ENCODE data around the gene SUFU. TPM values are rescaled to one million over a fixed set of nuclear protein-coding genes. Genes with fewer than 3 reads are reported as not detected.

The SUFU gene
- total and polyA plus RNA-seq, 2 of the 4 experiments (the other 2 are of a cell fraction): 2.2 to 11.0 TPM

DNA sequence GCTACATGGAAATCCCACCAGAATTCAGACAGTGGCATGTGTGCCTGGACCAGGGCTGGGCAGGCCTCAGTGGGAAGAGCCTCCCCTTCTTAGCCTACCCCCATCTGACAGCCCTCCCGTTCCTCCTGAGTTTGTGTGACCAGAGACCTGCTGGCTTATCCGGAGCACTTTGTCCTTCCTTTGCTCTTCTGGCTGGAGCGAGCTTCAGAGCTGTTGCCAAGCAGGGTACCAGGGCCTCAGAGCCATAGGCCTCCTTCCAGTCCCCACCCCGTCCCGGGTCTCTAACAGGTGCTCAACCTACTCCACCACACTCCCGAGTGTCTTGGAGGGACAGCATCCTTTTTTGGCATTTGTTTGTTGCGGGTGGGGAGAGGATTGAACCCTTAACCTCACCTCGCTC is 114.0 kb downstream of the SUFU start:
- in situ Hi-C loops (cut with MboI; ENCODE audit: low sequenced_read_pairs): no loop called here
- H3K9me3 ChIP-seq (ENCODE audit: control insufficient read depth, insufficient read depth, low read length): no peaks in the 10 kb centered on the region
- no peak overlapping the region for H2BK120ac ChIP-seq (ENCODE audit: low read depth, low read length)
- H3K14ac ChIP-seq (replicated peaks; ENCODE audit: low read depth, low read length): no peak overlapping the region
- ATAC-seq (ENCODE audit: low read depth): no peak
- no peak overlapping the region for H3K4ac ChIP-seq (ENCODE audit: low read depth, low read length)
- H3K36me3 ChIP-seq (ENCODE audit: control insufficient read depth, insufficient read depth, low read length): peaks cover 32% of the 10 kb centered on the region
- H3K18ac ChIP-seq (ENCODE audit: low read depth, low read length): no peak overlapping the region
- ChIA-PET CTCF (no interaction called here), POLR2A (ENCODE audit: unreplicated experiment) (no interaction called here)
- peaks cover 23% of the 10 kb centered on the region for H3K9me1 ChIP-seq (ENCODE audit: insufficient read depth, low read length)
- H4K20me1 ChIP-seq (ENCODE audit: insufficient read depth, low read length): no peaks in the 10 kb centered on the region
- no CpG with 5 or more reads among the region's 8 CpGs for WGBS, 2 experiments (ENCODE audit: extremely low coverage in 2 of 2, insufficient read length in 1 of 2)
- no peak overlapping the region for H2AK5ac ChIP-seq (ENCODE audit: low read depth, low read length)
- dilution Hi-C loops (cut with HindIII; ENCODE audit: low sequenced_read_pairs, unreplicated experiment): no loop called here
- no peak for DNase-seq
- H3K4me3 ChIP-seq (ENCODE audit: insufficient read depth, low read depth, low read length): no peak overlapping the region
- H4K8ac ChIP-seq (ENCODE audit: low read depth in 2 of 2, low read length in 2 of 2): no peak overlapping the region
- no peak overlapping the region for H2BK5ac ChIP-seq (ENCODE audit: low read depth, low read length, poor library complexity, severe bottlenecking)
- BruUV-seq (replicated peaks): no TSS peak
- intact Hi-C loops (cut with micrococcal nuclease): no loop called here
- no peak overlapping the region for H3K27ac ChIP-seq (ENCODE audit: insufficient read depth, low read length)
- peaks cover 0 to 23% of the 10 kb centered on the region in 2 experiments; a peak in 1 of 4 replicates for H3K79me1 ChIP-seq (ENCODE audit: low read depth in 1 of 2, low read length in 2 of 2)
- no peak overlapping the region for H2BK15ac ChIP-seq (ENCODE audit: low read depth, low read length)
- no peak overlapping the region for H4K5ac ChIP-seq (ENCODE audit: low read depth, low read length)
- no peak overlapping the region for H3K9ac ChIP-seq (ENCODE audit: low read depth, low read length)
- TF ChIP-seq MAZ (IDR thresholded peaks at IDR 0.05; ENCODE audit: borderline replicate concordance, low read depth, low read length): no peak
- no peak for TF ChIP-seq BHLHE40 (IDR thresholded peaks at IDR 0.05; ENCODE audit: low read depth, low read length)
- TF ChIP-seq, protein P1, sequence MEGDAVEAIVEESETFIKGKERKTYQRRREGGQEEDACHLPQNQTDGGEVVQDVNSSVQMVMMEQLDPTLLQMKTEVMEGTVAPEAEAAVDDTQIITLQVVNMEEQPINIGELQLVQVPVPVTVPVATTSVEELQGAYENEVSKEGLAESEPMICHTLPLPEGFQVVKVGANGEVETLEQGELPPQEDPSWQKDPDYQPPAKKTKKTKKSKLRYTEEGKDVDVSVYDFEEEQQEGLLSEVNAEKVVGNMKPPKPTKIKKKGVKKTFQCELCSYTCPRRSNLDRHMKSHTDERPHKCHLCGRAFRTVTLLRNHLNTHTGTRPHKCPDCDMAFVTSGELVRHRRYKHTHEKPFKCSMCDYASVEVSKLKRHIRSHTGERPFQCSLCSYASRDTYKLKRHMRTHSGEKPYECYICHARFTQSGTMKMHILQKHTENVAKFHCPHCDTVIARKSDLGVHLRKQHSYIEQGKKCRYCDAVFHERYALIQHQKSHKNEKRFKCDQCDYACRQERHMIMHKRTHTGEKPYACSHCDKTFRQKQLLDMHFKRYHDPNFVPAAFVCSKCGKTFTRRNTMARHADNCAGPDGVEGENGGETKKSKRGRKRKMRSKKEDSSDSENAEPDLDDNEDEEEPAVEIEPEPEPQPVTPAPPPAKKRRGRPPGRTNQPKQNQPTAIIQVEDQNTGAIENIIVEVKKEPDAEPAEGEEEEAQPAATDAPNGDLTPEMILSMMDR (conservative IDR thresholded peaks at IDR 0.05; ENCODE audit: low read depth, low read length): no peak
- no peak for TF ChIP-seq POLR2A (IDR thresholded peaks at IDR 0.05; ENCODE audit: low read depth, low read length)
- no peak for TF ChIP-seq RFX5 (IDR thresholded peaks at IDR 0.05; ENCODE audit: low read depth, low read length)
- no peak for TF ChIP-seq MXI1 (IDR thresholded peaks at IDR 0.05; ENCODE audit: borderline replicate concordance, low read depth, low read length)
- TF ChIP-seq MAFK (IDR thresholded peaks at IDR 0.05; ENCODE audit: low read depth, low read length): no peak
- no peak for TF ChIP-seq RAD21 (IDR thresholded peaks at IDR 0.05; ENCODE audit: low read length)
- no peak for TF ChIP-seq RCOR1 (IDR thresholded peaks at IDR 0.05; ENCODE audit: insufficient replicate concordance, low read length)
- TF ChIP-seq, protein P2, sequence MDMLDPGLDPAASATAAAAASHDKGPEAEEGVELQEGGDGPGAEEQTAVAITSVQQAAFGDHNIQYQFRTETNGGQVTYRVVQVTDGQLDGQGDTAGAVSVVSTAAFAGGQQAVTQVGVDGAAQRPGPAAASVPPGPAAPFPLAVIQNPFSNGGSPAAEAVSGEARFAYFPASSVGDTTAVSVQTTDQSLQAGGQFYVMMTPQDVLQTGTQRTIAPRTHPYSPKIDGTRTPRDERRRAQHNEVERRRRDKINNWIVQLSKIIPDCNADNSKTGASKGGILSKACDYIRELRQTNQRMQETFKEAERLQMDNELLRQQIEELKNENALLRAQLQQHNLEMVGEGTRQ (IDR thresholded peaks at IDR 0.05; ENCODE audit: low read depth, low read length): no peak
- H3K56ac ChIP-seq (ENCODE audit: extremely low read depth, insufficient read depth, low read length): no peak overlapping the region
- H3K27me3 ChIP-seq (ENCODE audit: control insufficient read depth, insufficient read depth, low read length): no peaks in the 10 kb centered on the region
- H4K91ac ChIP-seq (ENCODE audit: insufficient read depth, low read depth, low read length): no peak overlapping the region
- H2AK9ac ChIP-seq (replicated peaks; ENCODE audit: low read depth, low read length, poor library complexity): no peak overlapping the region
- H2BK20ac ChIP-seq (ENCODE audit: low read depth, low read length): no peak overlapping the region
- no peak overlapping the region for H2AFZ ChIP-seq (replicated peaks; ENCODE audit: low read length, poor library complexity)
- no peak overlapping the region for H3K23ac ChIP-seq (ENCODE audit: low read depth, low read length)
- no peak overlapping the region for H3K4me2 ChIP-seq (ENCODE audit: low read depth, low read length)
- H3K4me1 ChIP-seq (ENCODE audit: control insufficient read depth, insufficient read depth, low read length): peaks cover 34% of the 10 kb centered on the region

All from IMR-90 (cell line).